HepG2 (cell line): ENCODE results near the gene RP2. TPM values are rescaled to one million over a fixed set of nuclear protein-coding genes. Genes with fewer than 3 reads are reported as not detected.
A peak's percentile ranks its signal among the peaks of the same experiment; 100 is the strongest.

ENCODE experiments used
- ARHGAP35 ChIP-seq: sonication (generic); formaldehyde crosslinking; IDR thresholded peaks from 2 replicates; pipeline ENCODE4 v1.9.0; 2022; ENCODE audit warnings: mild to moderate bottlenecking, inconsistent platforms, moderate library complexity, missing genetic modification reagents, borderline replicate concordance
- DPF2 ChIP-seq: sonication (generic); formaldehyde crosslinking; IDR thresholded peaks from 2 replicates; pipeline ENCODE4 v1.4.0; 2020; ENCODE audit warnings: mild to moderate bottlenecking, low read depth, missing genetic modification reagents, borderline replicate concordance
- EHMT2 ChIP-seq: fragments of 200-600 bp; sonication (generic); IDR thresholded peaks from 2 replicates; pipeline ENCODE4 v1.7.0; 2017; ENCODE audit warnings: antibody characterized with exemption, low read depth, low read length, borderline replicate concordance
- ETV6 ChIP-seq: sonication (generic); formaldehyde crosslinking; conservative IDR thresholded peaks from 2 replicates; pipeline ENCODE4 v1.4.0; 2020; ENCODE audit warnings: missing genetic modification reagents
- FLYWCH1 ChIP-seq: sonication (generic); formaldehyde crosslinking; IDR thresholded peaks from 2 replicates; pipeline ENCODE4 v1.8.1; 2023; ENCODE audit warnings: mild to moderate bottlenecking, missing genetic modification reagents
- JUNB ChIP-seq: sonication (generic); formaldehyde crosslinking; IDR thresholded peaks from 2 replicates; pipeline ENCODE4 v1.8.0; 2022; ENCODE audit warnings: missing genetic modification reagents, mild to moderate bottlenecking, borderline replicate concordance
- KDM3A ChIP-seq: IDR thresholded peaks from 2 replicates; pipeline ENCODE4 v1.6.1; 2018; ENCODE audit warnings: low read depth, missing compliant biosample characterization
- NFIC ChIP-seq: IDR thresholded peaks from 2 replicates; pipeline ENCODE4 v1.6.1; 2012; ENCODE audit warnings: mild to moderate bottlenecking, low read length, inconsistent platforms
- PHF21A ChIP-seq: sonication (generic); formaldehyde crosslinking; IDR thresholded peaks from 2 replicates; pipeline ENCODE4 v1.5.0; 2020; ENCODE audit warnings: mild to moderate bottlenecking, missing genetic modification reagents
- PPARG ChIP-seq: conservative IDR thresholded peaks from 2 replicates; pipeline ENCODE4 v1.6.1; 2016; ENCODE audit warnings: missing biosample characterization, missing genetic modification reagents
- SUZ12 ChIP-seq: fragments of 150-350 bp; IDR thresholded peaks from 2 replicates; pipeline ENCODE4 v1.6.1; 2014; ENCODE audit warnings: low read depth, low read length
- TAF1 ChIP-seq: sonication (generic); formaldehyde crosslinking; IDR thresholded peaks from 2 replicates; pipeline ENCODE4 v1.4.0; 2020; ENCODE audit warnings: missing genetic modification reagents
- TBX2 ChIP-seq: sonication (generic); formaldehyde crosslinking; IDR thresholded peaks from 2 replicates; pipeline ENCODE4 v1.5.0; 2020; ENCODE audit warnings: missing genetic modification reagents, mild to moderate bottlenecking, borderline replicate concordance
- THAP11 ChIP-seq: IDR thresholded peaks from 2 replicates; pipeline ENCODE4 v1.6.1; 2016; ENCODE audit warnings: missing biosample characterization, missing genetic modification reagents
- XBP1 ChIP-seq: sonication (generic); formaldehyde crosslinking; IDR thresholded peaks from 2 replicates; pipeline ENCODE4 v1.5.0; 2020; ENCODE audit warnings: missing genetic modification reagents
- ZNF589 ChIP-seq: sonication (generic); formaldehyde crosslinking; conservative IDR thresholded peaks from 2 replicates; pipeline ENCODE4 v1.8.0; 2022; ENCODE audit warnings: mild to moderate bottlenecking, moderate library complexity, missing genetic modification reagents
- ZSCAN9 ChIP-seq: IDR thresholded peaks from 2 replicates; pipeline ENCODE4 v1.6.1; 2016; ENCODE audit warnings: borderline replicate concordance
- polyA plus RNA-seq, 8 experiments: library from polyadenylated mRNA; depleted of rRNA in 3 of 8; stranded (reverse) in 7 of 8; unstranded in 1 of 8; fragments of >200 nt; fragmentation: Illumina TruSeq in 4 of 8; extraction: Trizol in 4 of 8; gene quantifications; 2 replicates each; pipeline versions ENCODE4 v1.2.1 to v1.2.3, GENCODE V29; 2011 to 2016; ENCODE audit warnings: low read depth in 4 of 8, missing spikeins in 1 of 8, mixed read lengths in 1 of 8; ENCODE audit not compliant: insufficient read depth in 1 of 8
- total RNA-seq, 5 experiments: library from RNA; depleted of rRNA; stranded (reverse); fragments of >200 nt; fragmentation: Illumina TruSeq; extraction: Trizol; gene quantifications; 2 replicates each; pipeline ENCODE4 v1.2.3, GENCODE V29; 2016; ENCODE audit warnings: low read depth in 1 of 5
- TF ChIP-seq, protein P1 (sequence below): conservative IDR thresholded peaks from 2 replicates; pipeline ENCODE4 v1.6.1; 2018; ENCODE audit warnings: missing genetic modification reagents
- TF ChIP-seq, protein P2 (sequence below): sonication (generic); formaldehyde crosslinking; IDR thresholded peaks from 2 replicates; pipeline ENCODE4 v1.4.0; 2020; ENCODE audit warnings: missing genetic modification reagents, borderline replicate concordance
- TF ChIP-seq, protein P3 (sequence below): sonication (generic); formaldehyde crosslinking; IDR thresholded peaks from 2 replicates; pipeline ENCODE4 v1.4.0; 2020; ENCODE audit warnings: mild to moderate bottlenecking, missing genetic modification reagents
- TF ChIP-seq, protein P4 (sequence below): sonication (generic); formaldehyde crosslinking; IDR thresholded peaks from 2 replicates; pipeline ENCODE4 v1.4.0; 2020; ENCODE audit warnings: missing genetic modification reagents, borderline replicate concordance
- TF ChIP-seq, protein P5 (sequence below): sonication (generic); formaldehyde crosslinking; IDR thresholded peaks from 2 replicates; pipeline ENCODE4 v1.5.0; 2020; ENCODE audit warnings: missing genetic modification reagents, mild to moderate bottlenecking, borderline replicate concordance

RP2 gene
- total and polyA plus RNA-seq, 2 of the 13 experiments (the other 11 are each of a cell fraction or from before 2014, with no cell fraction given), result 5.0 to 9.9 TPM

DNA sequence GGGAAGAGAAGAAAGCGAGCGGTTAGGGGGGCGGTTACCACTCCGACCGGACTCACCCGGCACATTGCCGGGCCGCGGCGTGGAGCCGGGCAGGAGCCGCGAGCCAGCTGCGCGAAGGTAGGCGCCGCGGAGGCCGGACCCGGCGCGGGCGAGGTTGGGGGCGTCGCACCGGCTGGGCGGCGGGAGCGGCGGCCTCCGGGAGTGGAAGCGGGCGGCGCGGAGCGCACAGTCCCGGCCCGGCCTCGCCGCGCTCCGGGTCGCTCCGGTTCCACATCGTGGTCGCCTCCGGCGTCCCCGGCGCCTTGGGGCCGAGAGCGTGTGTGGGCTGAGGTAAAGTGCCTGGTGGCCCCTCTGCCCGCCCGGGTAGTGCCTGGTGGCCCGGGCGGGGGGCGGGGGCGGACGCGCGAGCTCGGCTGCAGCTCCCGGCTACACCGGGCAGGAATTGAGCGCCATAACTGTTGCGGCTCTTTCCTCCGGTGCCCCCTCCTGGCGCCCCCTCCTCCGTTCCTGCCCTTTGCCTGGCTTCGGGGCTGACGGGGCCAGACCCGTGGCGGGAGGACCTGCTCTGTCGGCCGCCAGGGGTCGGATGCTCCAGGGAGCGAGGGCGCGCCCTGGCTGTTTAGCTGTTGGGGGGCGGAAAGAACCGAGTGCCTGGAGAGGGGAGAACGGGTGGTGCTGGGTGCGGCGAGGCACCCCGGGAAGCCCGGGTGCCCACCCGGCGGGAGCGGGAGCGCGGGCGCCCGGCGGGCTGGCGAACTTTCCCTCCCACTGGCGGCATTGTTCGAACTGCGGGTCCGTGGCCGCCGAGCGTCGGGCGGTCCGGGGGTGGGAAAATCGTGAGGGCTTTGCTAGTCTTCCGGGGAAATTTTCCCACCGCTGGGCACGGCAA lies 76.0 kb downstream of the RP2 start (continued):
- no peak for TF ChIP-seq NFIC
- no peak for TF ChIP-seq ZSCAN9 (CRISPR knock-in tag)
- no peak for TF ChIP-seq PPARG
- TF ChIP-seq, protein P1, sequence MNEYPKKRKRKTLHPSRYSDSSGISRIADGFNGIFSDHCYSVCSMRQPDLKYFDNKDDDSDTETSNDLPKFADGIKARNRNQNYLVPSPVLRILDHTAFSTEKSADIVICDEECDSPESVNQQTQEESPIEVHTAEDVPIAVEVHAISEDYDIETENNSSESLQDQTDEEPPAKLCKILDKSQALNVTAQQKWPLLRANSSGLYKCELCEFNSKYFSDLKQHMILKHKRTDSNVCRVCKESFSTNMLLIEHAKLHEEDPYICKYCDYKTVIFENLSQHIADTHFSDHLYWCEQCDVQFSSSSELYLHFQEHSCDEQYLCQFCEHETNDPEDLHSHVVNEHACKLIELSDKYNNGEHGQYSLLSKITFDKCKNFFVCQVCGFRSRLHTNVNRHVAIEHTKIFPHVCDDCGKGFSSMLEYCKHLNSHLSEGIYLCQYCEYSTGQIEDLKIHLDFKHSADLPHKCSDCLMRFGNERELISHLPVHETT (CRISPR knock-in tag), result no peak
- no peak for TF ChIP-seq EHMT2
- TF ChIP-seq, protein P2, sequence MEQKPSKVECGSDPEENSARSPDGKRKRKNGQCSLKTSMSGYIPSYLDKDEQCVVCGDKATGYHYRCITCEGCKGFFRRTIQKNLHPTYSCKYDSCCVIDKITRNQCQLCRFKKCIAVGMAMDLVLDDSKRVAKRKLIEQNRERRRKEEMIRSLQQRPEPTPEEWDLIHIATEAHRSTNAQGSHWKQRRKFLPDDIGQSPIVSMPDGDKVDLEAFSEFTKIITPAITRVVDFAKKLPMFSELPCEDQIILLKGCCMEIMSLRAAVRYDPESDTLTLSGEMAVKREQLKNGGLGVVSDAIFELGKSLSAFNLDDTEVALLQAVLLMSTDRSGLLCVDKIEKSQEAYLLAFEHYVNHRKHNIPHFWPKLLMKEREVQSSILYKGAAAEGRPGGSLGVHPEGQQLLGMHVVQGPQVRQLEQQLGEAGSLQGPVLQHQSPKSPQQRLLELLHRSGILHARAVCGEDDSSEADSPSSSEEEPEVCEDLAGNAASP (CRISPR knock-in tag), result no peak
- TF ChIP-seq TBX2 (CRISPR knock-in tag), result no peak
- no peak for TF ChIP-seq ZNF589 (CRISPR knock-in tag)
- TF ChIP-seq SUZ12, result no peak
- TF ChIP-seq ARHGAP35 (CRISPR knock-in tag), result no peak
- 0 out of 2 replicates have a peak, but pooled peaks have one; percentile 23 for TF ChIP-seq ETV6 (CRISPR knock-in tag)
- 0 out of 2 replicates have a peak, but pooled peaks have one; percentile 18 for TF ChIP-seq THAP11 (CRISPR knock-in tag)
- TF ChIP-seq, protein P3, sequence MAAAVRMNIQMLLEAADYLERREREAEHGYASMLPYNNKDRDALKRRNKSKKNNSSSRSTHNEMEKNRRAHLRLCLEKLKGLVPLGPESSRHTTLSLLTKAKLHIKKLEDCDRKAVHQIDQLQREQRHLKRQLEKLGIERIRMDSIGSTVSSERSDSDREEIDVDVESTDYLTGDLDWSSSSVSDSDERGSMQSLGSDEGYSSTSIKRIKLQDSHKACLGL, result 0 out of 2 replicates have a peak, but pooled peaks have one; percentile 28
- TF ChIP-seq PHF21A, result no peak
- TF ChIP-seq, protein P4, sequence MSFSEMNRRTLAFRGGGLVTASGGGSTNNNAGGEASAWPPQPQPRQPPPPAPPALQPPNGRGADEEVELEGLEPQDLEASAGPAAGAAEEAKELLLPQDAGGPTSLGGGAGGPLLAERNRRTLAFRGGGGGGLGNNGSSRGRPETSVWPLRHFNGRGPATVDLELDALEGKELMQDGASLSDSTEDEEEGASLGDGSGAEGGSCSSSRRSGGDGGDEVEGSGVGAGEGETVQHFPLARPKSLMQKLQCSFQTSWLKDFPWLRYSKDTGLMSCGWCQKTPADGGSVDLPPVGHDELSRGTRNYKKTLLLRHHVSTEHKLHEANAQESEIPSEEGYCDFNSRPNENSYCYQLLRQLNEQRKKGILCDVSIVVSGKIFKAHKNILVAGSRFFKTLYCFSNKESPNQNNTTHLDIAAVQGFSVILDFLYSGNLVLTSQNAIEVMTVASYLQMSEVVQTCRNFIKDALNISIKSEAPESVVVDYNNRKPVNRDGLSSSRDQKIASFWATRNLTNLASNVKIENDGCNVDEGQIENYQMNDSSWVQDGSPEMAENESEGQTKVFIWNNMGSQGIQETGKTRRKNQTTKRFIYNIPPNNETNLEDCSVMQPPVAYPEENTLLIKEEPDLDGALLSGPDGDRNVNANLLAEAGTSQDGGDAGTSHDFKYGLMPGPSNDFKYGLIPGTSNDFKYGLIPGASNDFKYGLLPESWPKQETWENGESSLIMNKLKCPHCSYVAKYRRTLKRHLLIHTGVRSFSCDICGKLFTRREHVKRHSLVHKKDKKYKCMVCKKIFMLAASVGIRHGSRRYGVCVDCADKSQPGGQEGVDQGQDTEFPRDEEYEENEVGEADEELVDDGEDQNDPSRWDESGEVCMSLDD (CRISPR knock-in tag), result 0 out of 2 replicates have a peak, but pooled peaks have one; percentile 14
- TF ChIP-seq, protein P5, sequence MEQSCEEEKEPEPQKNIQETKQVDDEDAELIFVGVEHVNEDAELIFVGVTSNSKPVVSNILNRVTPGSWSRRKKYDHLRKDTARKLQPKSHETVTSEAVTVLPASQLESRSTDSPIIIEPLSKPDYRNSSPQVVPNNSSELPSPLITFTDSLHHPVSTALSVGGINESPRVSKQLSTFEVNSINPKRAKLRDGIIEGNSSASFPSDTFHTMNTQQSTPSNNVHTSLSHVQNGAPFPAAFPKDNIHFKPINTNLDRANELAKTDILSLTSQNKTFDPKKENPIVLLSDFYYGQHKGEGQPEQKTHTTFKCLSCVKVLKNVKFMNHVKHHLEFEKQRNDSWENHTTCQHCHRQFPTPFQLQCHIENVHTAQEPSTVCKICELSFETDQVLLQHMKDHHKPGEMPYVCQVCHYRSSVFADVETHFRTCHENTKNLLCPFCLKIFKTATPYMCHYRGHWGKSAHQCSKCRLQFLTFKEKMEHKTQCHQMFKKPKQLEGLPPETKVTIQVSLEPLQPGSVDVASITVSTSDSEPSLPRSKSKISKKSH (CRISPR knock-in tag), result no peak
- TF ChIP-seq TAF1 (CRISPR knock-in tag), result 0 out of 2 replicates have a peak, but pooled peaks have one; percentile 28
- no peak for TF ChIP-seq XBP1 (CRISPR knock-in tag)
- no peak for TF ChIP-seq KDM3A
- TF ChIP-seq FLYWCH1 (CRISPR knock-in tag), result no peak
- TF ChIP-seq DPF2 (CRISPR knock-in tag), result no peak
- TF ChIP-seq JUNB (CRISPR knock-in tag), result no peak
